HL-60 (cell line): Measurements from ENCODE around the gene MSMO1.

Experiments used
- GABPA ChIP-seq: IDR thresholded peaks from 2 replicates; pipeline ENCODE4 v1.6.1; 2012; ENCODE audit warnings: low read depth
- POLR2AphosphoS5 ChIP-seq: IDR thresholded peaks from 2 replicates; pipeline ENCODE4 v1.6.1; 2012; ENCODE audit warnings: low read depth
- SPI1 ChIP-seq: IDR thresholded peaks from 2 replicates; pipeline ENCODE4 v1.6.1; 2012; ENCODE audit warnings: low read depth, mild to moderate bottlenecking, borderline replicate concordance
- TF ChIP-seq, protein P1 (sequence below): IDR thresholded peaks from one replicate; pipeline ENCODE4 v1.5.1; 2011; ENCODE audit warnings: low read length, control low read depth, inconsistent platforms; ENCODE audit not compliant: insufficient read depth
- TF ChIP-seq, protein P2 (sequence below): IDR thresholded peaks from 2 replicates; pipeline ENCODE4 v1.6.1; 2012; ENCODE audit warnings: low read depth; ENCODE audit not compliant: insufficient replicate concordance

DNA sequence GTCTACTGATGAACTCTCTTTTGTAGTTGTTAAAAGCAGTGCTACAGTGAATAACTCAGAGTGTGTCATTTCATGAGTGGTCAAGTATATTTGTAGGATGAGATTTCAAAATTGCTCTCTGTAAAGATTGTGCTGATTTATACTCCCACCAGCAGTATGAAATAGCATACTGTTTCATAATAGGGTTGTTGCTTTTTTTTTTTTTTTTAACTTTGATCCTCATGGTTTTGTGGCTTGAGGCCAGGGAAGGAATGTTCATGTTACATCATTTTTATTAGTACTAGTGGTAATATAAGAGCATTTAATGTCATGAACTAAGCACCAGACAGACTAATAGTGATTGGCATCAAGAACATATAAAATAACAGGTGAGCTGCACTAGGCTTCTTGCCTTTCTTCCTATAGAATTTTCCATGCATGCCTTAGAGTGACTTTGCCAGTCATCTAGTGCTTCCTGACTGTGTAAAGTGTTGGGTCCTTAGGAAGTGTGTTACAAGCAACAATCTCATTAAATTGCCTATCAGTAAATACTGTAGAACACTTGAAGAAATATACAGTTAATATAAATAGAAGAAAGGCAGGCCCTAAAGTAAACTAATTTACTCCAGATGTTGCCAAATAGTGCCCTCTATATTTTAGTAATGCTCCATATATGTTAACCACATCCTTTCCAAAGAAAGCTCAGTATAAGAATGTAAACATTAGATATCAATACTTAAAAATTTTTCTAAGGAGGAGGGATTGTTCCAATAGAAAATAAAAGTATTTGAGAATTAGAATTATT, 38.6 kb upstream of the MSMO1 start:
- TF ChIP-seq, protein P1, sequence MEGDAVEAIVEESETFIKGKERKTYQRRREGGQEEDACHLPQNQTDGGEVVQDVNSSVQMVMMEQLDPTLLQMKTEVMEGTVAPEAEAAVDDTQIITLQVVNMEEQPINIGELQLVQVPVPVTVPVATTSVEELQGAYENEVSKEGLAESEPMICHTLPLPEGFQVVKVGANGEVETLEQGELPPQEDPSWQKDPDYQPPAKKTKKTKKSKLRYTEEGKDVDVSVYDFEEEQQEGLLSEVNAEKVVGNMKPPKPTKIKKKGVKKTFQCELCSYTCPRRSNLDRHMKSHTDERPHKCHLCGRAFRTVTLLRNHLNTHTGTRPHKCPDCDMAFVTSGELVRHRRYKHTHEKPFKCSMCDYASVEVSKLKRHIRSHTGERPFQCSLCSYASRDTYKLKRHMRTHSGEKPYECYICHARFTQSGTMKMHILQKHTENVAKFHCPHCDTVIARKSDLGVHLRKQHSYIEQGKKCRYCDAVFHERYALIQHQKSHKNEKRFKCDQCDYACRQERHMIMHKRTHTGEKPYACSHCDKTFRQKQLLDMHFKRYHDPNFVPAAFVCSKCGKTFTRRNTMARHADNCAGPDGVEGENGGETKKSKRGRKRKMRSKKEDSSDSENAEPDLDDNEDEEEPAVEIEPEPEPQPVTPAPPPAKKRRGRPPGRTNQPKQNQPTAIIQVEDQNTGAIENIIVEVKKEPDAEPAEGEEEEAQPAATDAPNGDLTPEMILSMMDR: no peak
- TF ChIP-seq SPI1: no peak
- TF ChIP-seq POLR2AphosphoS5: no peak
- TF ChIP-seq, protein P2, sequence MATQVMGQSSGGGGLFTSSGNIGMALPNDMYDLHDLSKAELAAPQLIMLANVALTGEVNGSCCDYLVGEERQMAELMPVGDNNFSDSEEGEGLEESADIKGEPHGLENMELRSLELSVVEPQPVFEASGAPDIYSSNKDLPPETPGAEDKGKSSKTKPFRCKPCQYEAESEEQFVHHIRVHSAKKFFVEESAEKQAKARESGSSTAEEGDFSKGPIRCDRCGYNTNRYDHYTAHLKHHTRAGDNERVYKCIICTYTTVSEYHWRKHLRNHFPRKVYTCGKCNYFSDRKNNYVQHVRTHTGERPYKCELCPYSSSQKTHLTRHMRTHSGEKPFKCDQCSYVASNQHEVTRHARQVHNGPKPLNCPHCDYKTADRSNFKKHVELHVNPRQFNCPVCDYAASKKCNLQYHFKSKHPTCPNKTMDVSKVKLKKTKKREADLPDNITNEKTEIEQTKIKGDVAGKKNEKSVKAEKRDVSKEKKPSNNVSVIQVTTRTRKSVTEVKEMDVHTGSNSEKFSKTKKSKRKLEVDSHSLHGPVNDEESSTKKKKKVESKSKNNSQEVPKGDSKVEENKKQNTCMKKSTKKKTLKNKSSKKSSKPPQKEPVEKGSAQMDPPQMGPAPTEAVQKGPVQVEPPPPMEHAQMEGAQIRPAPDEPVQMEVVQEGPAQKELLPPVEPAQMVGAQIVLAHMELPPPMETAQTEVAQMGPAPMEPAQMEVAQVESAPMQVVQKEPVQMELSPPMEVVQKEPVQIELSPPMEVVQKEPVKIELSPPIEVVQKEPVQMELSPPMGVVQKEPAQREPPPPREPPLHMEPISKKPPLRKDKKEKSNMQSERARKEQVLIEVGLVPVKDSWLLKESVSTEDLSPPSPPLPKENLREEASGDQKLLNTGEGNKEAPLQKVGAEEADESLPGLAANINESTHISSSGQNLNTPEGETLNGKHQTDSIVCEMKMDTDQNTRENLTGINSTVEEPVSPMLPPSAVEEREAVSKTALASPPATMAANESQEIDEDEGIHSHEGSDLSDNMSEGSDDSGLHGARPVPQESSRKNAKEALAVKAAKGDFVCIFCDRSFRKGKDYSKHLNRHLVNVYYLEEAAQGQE: no peak
- no peak for TF ChIP-seq GABPA
